WTC11 (cell line): ENCODE measurements around the gene RWDD2A. TPM values are rescaled to one million over a fixed set of nuclear protein-coding genes. Genes with fewer than 3 reads are reported as not detected.

Experiments used
- ATAC-seq: fragments of 200-7000 bp; cut with Tn5 transposase; 2 replicates; pipeline ENCODE4 v1.10.0; 2021; ENCODE audit warnings: mild to moderate bottlenecking, moderate library complexity
- CTCF ChIA-PET: fragments of 300-600 bp; sonication (Branson Sonifier 250); formaldehyde crosslinking; loops from one replicate; lab custom pipeline; 2021; ENCODE audit warnings: antibody characterized with exemption; lab: Charles Lee
- POLR2A ChIA-PET: fragments of 350-600 bp; sonication (Branson Sonifier 250); formaldehyde crosslinking; loops from one replicate; lab custom pipeline; 2021; ENCODE audit warnings: antibody characterized with exemption; lab: Charles Lee
- DNase-seq: peaks from one replicate; pipeline ENCODE4 v3.0.0; 2021; ENCODE audit warnings: low spot score
- H3K27ac Mint-ChIP-seq: 2 replicates; pipeline ENCODE4 v1.8.0; 2021; ENCODE audit warnings: mixed read lengths
- H3K27me3 Mint-ChIP-seq: 2 replicates; pipeline ENCODE4 v1.8.0; 2021; ENCODE audit warnings: low read depth, mild to moderate bottlenecking, moderate library complexity, mixed read lengths
- H3K36me3 Mint-ChIP-seq: 2 replicates; pipeline ENCODE4 v1.8.0; 2021; ENCODE audit warnings: mixed read lengths
- H3K4me1 Mint-ChIP-seq: 2 replicates; pipeline ENCODE4 v1.8.0; 2022; ENCODE audit warnings: mixed read lengths
- H3K4me3 Mint-ChIP-seq: 2 replicates; pipeline ENCODE4 v1.8.0; 2021; ENCODE audit warnings: mild to moderate bottlenecking, moderate library complexity, mixed read lengths
- H3K9me3 Mint-ChIP-seq: 2 replicates; pipeline ENCODE4 v1.8.0; 2021; ENCODE audit warnings: mixed read lengths
- ATF6 ChIP-seq: sonication (generic); formaldehyde crosslinking; IDR thresholded peaks from 2 replicates; pipeline ENCODE4 v1.8.1; 2023; ENCODE audit warnings: mild to moderate bottlenecking, missing genetic modification reagents
- E2F1 ChIP-seq: sonication (generic); formaldehyde crosslinking; IDR thresholded peaks from 2 replicates; pipeline ENCODE4 v1.8.0; 2022; ENCODE audit warnings: mild to moderate bottlenecking, missing genetic modification reagents
- E2F5 ChIP-seq: sonication (generic); formaldehyde crosslinking; IDR thresholded peaks from 2 replicates; pipeline ENCODE4 v1.8.1; 2022; ENCODE audit warnings: mild to moderate bottlenecking, moderate library complexity, missing genetic modification reagents
- ESRRA ChIP-seq: sonication (generic); formaldehyde crosslinking; IDR thresholded peaks from 2 replicates; pipeline ENCODE4 v1.8.1; 2022; ENCODE audit warnings: mild to moderate bottlenecking, missing genetic modification reagents, borderline replicate concordance
- FOXJ3 ChIP-seq: sonication (generic); formaldehyde crosslinking; IDR thresholded peaks from 2 replicates; pipeline ENCODE4 v1.9.0; 2021; ENCODE audit warnings: missing genetic modification reagents, mild to moderate bottlenecking, borderline replicate concordance
- FOXP1 ChIP-seq: sonication (generic); formaldehyde crosslinking; IDR thresholded peaks from 2 replicates; pipeline ENCODE4 v1.8.0; 2022; ENCODE audit warnings: missing genetic modification reagents, mild to moderate bottlenecking, moderate library complexity, borderline replicate concordance
- GRHL2 ChIP-seq: fragments of 250-450 bp; sonication (Bioruptor Pico); IDR thresholded peaks from 2 replicates; pipeline ENCODE4 v1.8.0; 2022; ENCODE audit warnings: mild to moderate bottlenecking, moderate library complexity; ENCODE audit not compliant: insufficient replicate concordance, severe bottlenecking
- GTF2I ChIP-seq: fragments of 250-450 bp; sonication (Bioruptor Pico); conservative IDR thresholded peaks from 2 replicates; pipeline ENCODE4 v1.4.0; 2021; ENCODE audit warnings: mild to moderate bottlenecking
- JAZF1 ChIP-seq: fragments of 250-450 bp; sonication (Bioruptor Pico); IDR thresholded peaks from 2 replicates; pipeline ENCODE4 v1.9.0; 2021; ENCODE audit warnings: moderate library complexity, mild to moderate bottlenecking, inconsistent platforms
- NFATC4 ChIP-seq: fragments of 250-450 bp; sonication (Bioruptor Pico); IDR thresholded peaks from 2 replicates; pipeline ENCODE4 v1.9.0; 2021; ENCODE audit warnings: mild to moderate bottlenecking
- OVOL2 ChIP-seq: fragments of 250-450 bp; sonication (Bioruptor Pico); IDR thresholded peaks from 2 replicates; pipeline ENCODE4 v1.9.0; 2021; ENCODE audit warnings: mild to moderate bottlenecking, borderline replicate concordance
- RORB ChIP-seq: fragments of 250-450 bp; sonication (Bioruptor Pico); IDR thresholded peaks from 2 replicates; pipeline ENCODE4 v1.9.0; 2021; ENCODE audit warnings: mild to moderate bottlenecking
- SMAD3 ChIP-seq: sonication (generic); formaldehyde crosslinking; IDR thresholded peaks from 2 replicates; pipeline ENCODE4 v1.8.0; 2022; ENCODE audit warnings: missing genetic modification reagents, mild to moderate bottlenecking, borderline replicate concordance
- SP1 ChIP-seq: sonication (generic); formaldehyde crosslinking; conservative IDR thresholded peaks from 2 replicates; pipeline ENCODE4 v1.8.1; 2022; ENCODE audit warnings: missing genetic modification reagents
- TP53 ChIP-seq: sonication (generic); formaldehyde crosslinking; IDR thresholded peaks from 2 replicates; pipeline ENCODE4 v1.8.1; 2023; ENCODE audit warnings: mild to moderate bottlenecking, missing genetic modification reagents
- USF1 ChIP-seq: sonication (generic); formaldehyde crosslinking; IDR thresholded peaks from 2 replicates; pipeline ENCODE4 v1.8.0; 2022; ENCODE audit warnings: mild to moderate bottlenecking, missing genetic modification reagents
- ZNF121 ChIP-seq: sonication (generic); formaldehyde crosslinking; IDR thresholded peaks from 2 replicates; pipeline ENCODE4 v1.8.0; 2023; ENCODE audit warnings: missing genetic modification reagents
- ZNF219 ChIP-seq: sonication (generic); formaldehyde crosslinking; IDR thresholded peaks from 2 replicates; pipeline ENCODE4 v1.8.0; 2023; ENCODE audit warnings: missing genetic modification reagents, mild to moderate bottlenecking, borderline replicate concordance
- ZNF396 ChIP-seq: fragments of 250-450 bp; sonication (Bioruptor Pico); IDR thresholded peaks from 2 replicates; pipeline ENCODE4 v1.8.0; 2021; ENCODE audit warnings: mild to moderate bottlenecking, moderate library complexity, borderline replicate concordance
- total RNA-seq: library from RNA; stranded (reverse); gene quantifications from 3 replicates; pipeline ENCODE4 v1.2.3, GENCODE V29; 2021

The RWDD2A gene
- total RNA-seq, 1 experiment from 2014 or later: 5.2 TPM

- no peak for TF ChIP-seq E2F1 (CRISPR knock-in tag)
- TF ChIP-seq SMAD3: no peak
- no peak for TF ChIP-seq JAZF1 (CRISPR knock-in tag)
- TF ChIP-seq ZNF219: no peak
- TF ChIP-seq E2F5 (CRISPR knock-in tag): no peak
- no peak for TF ChIP-seq NFATC4 (CRISPR knock-in tag)
- no peak for TF ChIP-seq ZNF396 (CRISPR knock-in tag)
- TF ChIP-seq ATF6 (CRISPR knock-in tag): no peak
- no peak for TF ChIP-seq SP1 (CRISPR knock-in tag)
These were observed 25.5 kb downstream of the RWDD2A start (continued) for GRCh38 chr6:83218646-83219045.

GRCh38 chr6:83220121-83220520 is 27.0 kb downstream of the RWDD2A start:
- Mint-ChIP-seq H3K27me3 (no peaks in the 10 kb centered on the region), H3K36me3 (no peaks in the 10 kb centered on the region), H3K27ac (no peak overlapping the region), H3K4me3 (no peak overlapping the region), H3K9me3 (no peaks in the 10 kb centered on the region), H3K4me1 (no peaks in the 10 kb centered on the region)
- ATAC-seq (no peak), DNase-seq (no peak)
- no peak for TF ChIP-seq FOXP1 (CRISPR knock-in tag)
- TF ChIP-seq ZNF121 (CRISPR knock-in tag): no peak
- ChIA-PET POLR2A (no interaction called here), CTCF (interaction anchor here (0.7 to 2.3 kb wide), 4 partner anchors 149 to 316 kb away, joined by 3 to 12 read pairs (median 4); partner anchors contain the start of gene PRSS35)

- CTCF ChIA-PET: interaction anchor here (0.6 to 5.0 kb wide), 6 partner anchors 156 to 1253 kb away, joined by 3 to 47 read pairs (median 4); partner anchors contain the start of genes PRSS35 and UBE3D
- no peaks in the 10 kb centered on the region for H3K36me3 Mint-ChIP-seq
- ATAC-seq (no peak), DNase-seq (no peak)
- POLR2A ChIA-PET: no interaction called here
- H3K9me3 Mint-ChIP-seq: no peaks in the 10 kb centered on the region
- no peaks in the 10 kb centered on the region for H3K27me3 Mint-ChIP-seq
- no peak overlapping the region for H3K4me3 Mint-ChIP-seq
- peak overlapping the region; percentile 27; the same call in 1 of the 2 replicates for H3K27ac Mint-ChIP-seq
- TF ChIP-seq GTF2I (CRISPR knock-in tag) (no peak), GRHL2 (CRISPR knock-in tag) (no peak), JAZF1 (CRISPR knock-in tag) (no peak), ESRRA (no peak), RORB (CRISPR knock-in tag) (no peak), TP53 (CRISPR knock-in tag) (no peak), OVOL2 (no peak), FOXJ3 (no peak), USF1 (CRISPR knock-in tag) (no peak)
- no peaks in the 10 kb centered on the region for H3K4me1 Mint-ChIP-seq
These were observed 28.1 kb downstream of the RWDD2A start for GRCh38 chr6:83221276-83221675.
